Gastroesophageal sphincter (tissue), 4 donors: ENCODE measurements around the gene ODAD2. TPM values are rescaled to one million over a fixed set of nuclear protein-coding genes. Genes with fewer than 3 reads are reported as not detected.
A peak's percentile ranks its signal among the peaks of the same experiment; 100 is the strongest.

Experiments
- ATAC-seq: fragments of 150-250 bp; one replicate; pipeline ENCODE4 v1.9.1; 2016; ENCODE audit warnings: mild to moderate bottlenecking, moderate library complexity
- H3K27ac ChIP-seq, 4 donors: fragments of 200-600 bp; sonication (generic) in 3 of 4; 1 replicate in 3 of 4; 2 replicates in 1 of 4; pipeline ENCODE4 v1.5.1; 2016 to 2019
- H3K27me3 ChIP-seq: fragments of 200-600 bp; sonication (generic); one replicate; pipeline ENCODE4 v1.5.1; 2019
- H3K36me3 ChIP-seq, 2 donors: fragments of 200-600 bp; sonication (generic); one replicate each; pipeline ENCODE4 v1.5.1; 2019; ENCODE audit warnings: control low read depth in 1 of 2
- H3K4me1 ChIP-seq, 3 donors: fragments of 200-600 bp; sonication (generic); 1 replicate in 2 of 3; 2 replicates in 1 of 3; pipeline ENCODE4 v1.5.1; 2016 to 2019; ENCODE audit warnings: control low read depth in 2 of 3
- H3K4me3 ChIP-seq, 2 donors: fragments of 200-600 bp; sonication (generic); one replicate each; pipeline ENCODE4 v1.5.1; 2019; ENCODE audit warnings: mild to moderate bottlenecking in 1 of 2, moderate library complexity in 1 of 2
- H3K9me3 ChIP-seq, 3 donors: fragments of 200-600 bp; sonication (generic); one replicate each; pipeline ENCODE4 v1.5.1; 2017 to 2019; ENCODE audit warnings: control low read depth in 2 of 3
- CTCF ChIP-seq, 4 experiments: fragments of 200-600 bp in 2 of 4; fragments of 450-650 bp in 2 of 4; sonication (generic) in 1 of 4; IDR thresholded peaks; one replicate each; pipeline ENCODE4 v1.5.1; 2017 to 2019; ENCODE audit warnings: antibody characterized with exemption in 4 of 4, mild to moderate bottlenecking in 2 of 4, moderate library complexity in 2 of 4
- EP300 ChIP-seq: sonication (generic); formaldehyde crosslinking; IDR thresholded peaks from one replicate; pipeline ENCODE4 v1.6.1; 2017; ENCODE audit warnings: antibody characterized with exemption, mild to moderate bottlenecking
- POLR2A ChIP-seq, 2 donors: fragments of 450-650 bp; IDR thresholded peaks; one replicate each; pipeline ENCODE4 v1.6.1; 2017; ENCODE audit warnings: antibody characterized with exemption in 2 of 2, mild to moderate bottlenecking in 2 of 2, moderate library complexity in 1 of 2
- POLR2AphosphoS5 ChIP-seq: sonication (generic); formaldehyde crosslinking; IDR thresholded peaks from one replicate; pipeline ENCODE4 v1.6.1; 2017; ENCODE audit warnings: antibody characterized with exemption
- WGBS, 2 donors: methylation state at CpG; one replicate each; pipeline ENCODE4 v1.1.5; 2018; ENCODE audit warnings: low coverage in 1 of 2; 5-methylcytosine and 5-hydroxymethylcytosine counted together
- total RNA-seq, 4 donors: library from RNA; depleted of rRNA; stranded (reverse); fragments of >200 nt; gene quantifications; one replicate each; pipeline ENCODE4 v1.1.0, GENCODE V29; 2016

Gene ODAD2
- total RNA-seq, 4 donors from 2014 or later: 0.93 to 1.8 (median 1.6) TPM

- H3K27ac ChIP-seq: no peak overlapping the region
- H3K4me3 ChIP-seq: no peak overlapping the region
- TF ChIP-seq CTCF (IDR thresholded peaks at IDR 0.05) (no peak), POLR2A (IDR thresholded peaks at IDR 0.05) (no peak), POLR2AphosphoS5 (no peak), EP300 (no peak)
- H3K4me1 ChIP-seq: peaks cover 0 to 12% (median 0%) of the 10 kb centered on the region in 3 donors
- H3K36me3 ChIP-seq: no peaks in the 10 kb centered on the region
- 35% methylated on average over 2 of the region's 4 CpGs; no CpG with 5 or more reads in 1 of the 2 donors for WGBS, 2 donors
- no peaks in the 10 kb centered on the region for H3K27me3 ChIP-seq
- H3K9me3 ChIP-seq: peaks cover 0 to 9% (median 0%) of the 10 kb centered on the region in 3 donors
- no peak for ATAC-seq
Measured at GRCh38 chr10:27822301-27822700, 176.6 kb downstream of the ODAD2 start.

GRCh38 chr10:27820637-27821036, 178.2 kb downstream of the ODAD2 start:
- TF ChIP-seq POLR2AphosphoS5 (no peak), POLR2A (IDR thresholded peaks at IDR 0.05) (no peak), EP300 (no peak), CTCF (IDR thresholded peaks at IDR 0.05) (no peak)
- H3K4me3 ChIP-seq: no peak overlapping the region
- WGBS, 2 donors: 91% methylated on average over 3 of the region's 3 CpGs; no CpG with 5 or more reads in 1 of the 2 donors
- no peaks in the 10 kb centered on the region for H3K27me3 ChIP-seq
- no peak overlapping the region for H3K27ac ChIP-seq
- ATAC-seq: no peak
- peaks cover 0 to 12% (median 0%) of the 10 kb centered on the region in 3 donors for H3K4me1 ChIP-seq
- H3K9me3 ChIP-seq: peaks cover 0 to 9% (median 0%) of the 10 kb centered on the region in 3 donors
- H3K36me3 ChIP-seq: no peaks in the 10 kb centered on the region

GRCh38 chr10:27819781-27820531, 178.9 kb downstream of the ODAD2 start:
- no peaks in the 10 kb centered on the region for H3K36me3 ChIP-seq
- H3K4me1 ChIP-seq: peaks cover 0 to 12% (median 0%) of the 10 kb centered on the region in 3 donors
- ATAC-seq: peak; percentile 84
- no peak overlapping the region for H3K4me3 ChIP-seq
- H3K27ac ChIP-seq: peak overlapping the region in 1 of 4 donors; percentile 18
- H3K27me3 ChIP-seq: no peaks in the 10 kb centered on the region
- H3K9me3 ChIP-seq: peaks cover 0 to 9% (median 0%) of the 10 kb centered on the region in 3 donors
- TF ChIP-seq CTCF (IDR thresholded peaks at IDR 0.05) (no peak), POLR2AphosphoS5 (peak; percentile 74), EP300 (no peak), POLR2A (IDR thresholded peaks at IDR 0.05) (no peak)
- 48 to 79% methylated on average over 4 to 6 of the region's 9 CpGs for WGBS, 2 donors

GRCh38 chr10:27816320-27816719, 182.6 kb downstream of the ODAD2 start:
- no peak for ATAC-seq
- WGBS, 2 donors: 33 to 67% methylated on average over 1 of the region's 1 CpG
- H3K27ac ChIP-seq: no peak overlapping the region
- peaks cover 0 to 12% (median 0%) of the 10 kb centered on the region in 3 donors for H3K4me1 ChIP-seq
- no peaks in the 10 kb centered on the region for H3K36me3 ChIP-seq
- no peaks in the 10 kb centered on the region for H3K9me3 ChIP-seq
- H3K27me3 ChIP-seq: no peaks in the 10 kb centered on the region
- TF ChIP-seq POLR2AphosphoS5 (no peak), POLR2A (IDR thresholded peaks at IDR 0.05) (no peak), EP300 (no peak), CTCF (IDR thresholded peaks at IDR 0.05) (no peak)
- H3K4me3 ChIP-seq: no peak overlapping the region

GRCh38 chr10:27815846-27816245, 183.0 kb downstream of the ODAD2 start:
- WGBS, 2 donors: 70% methylated on average over 2 of the region's 2 CpGs; no CpG with 5 or more reads in 1 of the 2 donors
- H3K36me3 ChIP-seq: no peaks in the 10 kb centered on the region
- no peaks in the 10 kb centered on the region for H3K9me3 ChIP-seq
- no peaks in the 10 kb centered on the region for H3K27me3 ChIP-seq
- H3K4me3 ChIP-seq: no peak overlapping the region
- no peak overlapping the region for H3K27ac ChIP-seq
- no peak for TF ChIP-seq CTCF (IDR thresholded peaks at IDR 0.05)
- no peak for TF ChIP-seq EP300
- no peak for TF ChIP-seq POLR2A (IDR thresholded peaks at IDR 0.05)
- no peak for TF ChIP-seq POLR2AphosphoS5
- peaks cover 0 to 12% (median 0%) of the 10 kb centered on the region in 3 donors for H3K4me1 ChIP-seq
- no peak for ATAC-seq
